ENCODE measurements around the gene LAX1.
"Not testable (repeated sequence)": the region's sequence is repeated elsewhere in the genome, so short reads cannot be mapped to it uniquely, and the experiment has no call there.

Gene LAX1

DNA sequence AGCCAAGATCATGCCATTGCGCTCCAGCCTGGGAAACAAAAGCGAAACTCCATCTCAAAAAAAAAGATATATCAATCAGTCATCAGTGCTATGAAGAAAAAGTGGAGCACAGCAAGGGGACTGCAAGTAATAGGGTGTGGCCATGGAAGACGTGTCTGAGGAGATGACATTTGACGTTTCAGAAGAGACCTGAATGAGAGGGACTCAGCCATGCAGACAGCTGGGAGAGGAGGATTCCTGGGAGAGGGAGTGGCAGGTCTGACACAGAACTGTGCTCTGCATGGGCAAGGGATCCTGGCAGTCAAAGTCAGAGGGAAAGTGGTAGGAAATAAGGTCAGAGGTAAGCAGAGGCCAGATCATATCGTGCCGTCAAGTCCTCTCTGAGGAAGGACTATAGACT lies 3.3 kb downstream of the LAX1 start:
- no peak for DNase-seq (ENCODE audit: low read depth in 2 of 2)

GRCh38 chr1:203769505-203770343 lies 4.7 kb downstream of the LAX1 start:
- DNase-seq (ENCODE audit: low read depth in 2 of 2): no peak

- DNase-seq (ENCODE audit: low read depth in 2 of 2): no peak
These were observed 6.9 kb downstream of the LAX1 start for GRCh38 chr1:203771901-203772301.

GRCh38 chr1:203772836-203773235 lies 7.9 kb downstream of the LAX1 start:
- DNase-seq (ENCODE audit: low read depth in 2 of 2): no peak

GRCh38 chr1:203776636-203777035 lies 11.7 kb downstream of the LAX1 start:
- DNase-seq (ENCODE audit: low read depth in 2 of 2): no peak

- DNase-seq (ENCODE audit: low read depth in 2 of 2): no peak
These were observed 12.6 kb downstream of the LAX1 start for GRCh38 chr1:203777596-203777995.

GRCh38 chr1:203778146-203778545 lies 13.2 kb downstream of the LAX1 start:
- DNase-seq (ENCODE audit: low read depth in 2 of 2): no peak

GRCh38 chr1:203778789-203779188 lies 13.8 kb downstream of the LAX1 start:
- no peak for DNase-seq (ENCODE audit: low read depth in 2 of 2)

- no peak for DNase-seq (ENCODE audit: low read depth in 2 of 2)
These were observed 17.0 kb downstream of the LAX1 start for GRCh38 chr1:203781962-203782361.

DNA sequence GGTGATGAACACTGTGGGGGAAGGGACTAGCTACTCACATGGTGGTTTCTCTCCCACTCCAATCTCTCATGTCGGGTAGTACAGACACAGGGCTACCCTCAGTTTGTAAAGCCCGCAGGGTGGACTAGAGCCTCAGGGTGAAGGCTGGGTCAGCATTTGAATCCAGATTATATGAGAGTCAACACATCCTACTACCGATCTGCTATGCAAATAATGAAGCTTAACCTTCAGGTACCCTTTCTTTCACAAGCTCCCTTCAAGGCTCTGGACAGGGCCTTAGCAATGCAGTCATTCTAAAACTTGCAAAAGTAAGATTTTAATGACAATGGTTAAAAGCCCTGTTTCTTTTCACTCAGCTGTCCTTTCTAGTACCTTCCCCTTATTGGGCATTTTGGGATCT lies 25.0 kb downstream of the LAX1 start:
- no peak for DNase-seq (ENCODE audit: low read depth in 2 of 2)

- DNase-seq (ENCODE audit: low read depth in 2 of 2): no peak
These were observed 26.5 kb downstream of the LAX1 start for GRCh38 chr1:203791498-203791897.

GRCh38 chr1:203792486-203792885 lies 27.5 kb downstream of the LAX1 start:
- no peak for DNase-seq (ENCODE audit: low read depth in 2 of 2)

DNA sequence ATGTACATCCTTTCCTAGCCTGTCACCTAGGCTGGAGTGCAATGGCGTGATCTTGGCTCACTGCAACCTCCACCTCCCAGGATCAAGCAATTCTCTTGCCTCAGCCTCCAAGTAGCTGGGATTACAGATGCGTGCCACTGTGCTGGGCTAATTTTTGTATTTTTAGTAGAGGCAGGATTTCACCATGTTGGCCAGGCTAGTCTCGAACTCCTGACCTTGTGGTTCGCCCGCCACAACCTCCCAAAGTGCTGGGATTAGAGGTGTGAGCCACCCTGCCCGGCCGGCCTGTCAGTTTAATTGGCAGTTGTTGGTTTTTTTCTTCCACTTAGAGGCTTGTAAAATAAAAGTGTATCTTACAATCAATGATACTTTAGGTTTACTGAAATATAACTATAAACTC lies 28.6 kb downstream of the LAX1 start:
- not testable (repeated sequence) for DNase-seq (ENCODE audit: low read depth in 2 of 2)

DNA sequence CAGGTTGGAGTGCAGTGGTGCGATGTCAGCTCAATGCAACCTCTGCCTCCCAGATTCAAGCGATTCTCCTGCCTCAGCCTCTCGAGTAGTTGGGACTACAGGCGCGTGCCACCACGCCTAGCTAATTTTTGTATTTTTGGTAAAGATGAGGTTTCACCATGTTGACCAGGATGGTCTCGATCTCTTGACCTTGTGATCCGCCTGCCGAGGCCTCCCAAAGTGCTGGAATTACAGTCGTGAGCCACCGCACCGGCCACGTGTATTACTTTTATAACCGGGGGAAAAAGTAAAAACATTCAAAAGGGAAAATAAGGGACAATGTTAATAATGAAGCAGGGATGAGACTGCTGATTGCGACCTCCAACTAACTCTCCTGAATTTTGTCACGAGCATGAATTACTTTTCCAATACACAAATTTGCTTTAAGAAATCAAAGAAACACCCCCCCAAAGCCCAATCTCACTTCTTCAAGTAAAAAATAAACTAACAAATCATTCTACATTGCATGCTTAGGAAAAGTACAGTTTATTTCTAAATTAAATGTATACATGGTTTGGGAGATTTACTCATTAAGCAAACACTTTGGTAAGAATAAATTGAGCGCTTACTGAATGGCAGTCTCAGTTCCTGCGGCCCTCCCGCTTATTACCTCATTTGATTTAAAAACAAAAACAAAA lies 29.9 kb downstream of the LAX1 start:
- DNase-seq (ENCODE audit: low read depth in 2 of 2): no peak

GRCh38 chr1:203795441-203796235 lies 30.7 kb downstream of the LAX1 start, which contains the start of the genes ZBED6 and ZC3H11A:
ZBED6 (plus strand) TSS chr1:203795623; CDS start chr1:203797523, 1,900 bp downstream.
ZC3H11A (plus strand) TSS chr1:203795623; CDS start chr1:203817071, 21,448 bp downstream.
- peak; percentile 95 to 96 for DNase-seq (ENCODE audit: low read depth in 2 of 2)

GRCh38 chr1:203796236-203796605 lies 31.2 kb downstream of the LAX1 start:
- DNase-seq (ENCODE audit: low read depth in 2 of 2): no peak

GRCh38 chr1:203797216-203797615 lies 32.2 kb downstream of the LAX1 start:
- no peak for DNase-seq (ENCODE audit: low read depth in 2 of 2)

DNA sequence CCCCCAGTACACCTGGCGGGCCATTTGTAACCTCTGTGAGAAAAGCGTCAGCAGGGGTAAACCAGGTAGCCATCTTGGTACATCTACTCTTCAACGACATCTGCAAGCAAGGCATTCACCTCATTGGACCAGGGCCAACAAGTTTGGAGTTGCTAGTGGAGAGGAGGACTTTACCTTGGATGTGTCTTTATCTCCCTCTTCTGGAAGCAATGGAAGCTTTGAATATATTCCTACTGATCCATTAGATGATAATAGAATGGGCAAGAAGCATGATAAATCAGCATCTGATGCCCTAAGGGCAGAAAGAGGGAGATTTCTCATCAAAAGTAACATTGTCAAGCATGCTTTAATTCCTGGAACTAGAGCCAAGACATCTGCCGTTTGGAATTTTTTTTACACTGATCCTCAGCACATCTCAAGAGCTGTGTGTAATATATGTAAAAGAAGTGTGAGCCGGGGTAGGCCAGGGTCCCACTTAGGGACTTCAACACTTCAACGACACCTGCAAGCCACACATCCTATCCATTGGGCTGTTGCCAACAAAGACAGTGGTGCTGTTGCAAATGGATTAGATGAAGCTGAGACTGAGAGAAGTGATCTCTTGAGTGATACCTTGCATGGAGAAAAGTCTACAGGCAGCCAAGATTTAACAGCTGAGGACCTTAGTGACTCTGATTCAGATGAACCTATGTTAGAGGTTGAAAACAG lies 33.1 kb downstream of the LAX1 start:
- DNase-seq (ENCODE audit: low read depth in 2 of 2): no peak

- DNase-seq (ENCODE audit: low read depth in 2 of 2): no peak
These were observed 34.2 kb downstream of the LAX1 start for GRCh38 chr1:203799157-203799556.

GRCh38 chr1:203799971-203800370 lies 35.0 kb downstream of the LAX1 start:
- DNase-seq (ENCODE audit: low read depth in 2 of 2): no peak

DNA sequence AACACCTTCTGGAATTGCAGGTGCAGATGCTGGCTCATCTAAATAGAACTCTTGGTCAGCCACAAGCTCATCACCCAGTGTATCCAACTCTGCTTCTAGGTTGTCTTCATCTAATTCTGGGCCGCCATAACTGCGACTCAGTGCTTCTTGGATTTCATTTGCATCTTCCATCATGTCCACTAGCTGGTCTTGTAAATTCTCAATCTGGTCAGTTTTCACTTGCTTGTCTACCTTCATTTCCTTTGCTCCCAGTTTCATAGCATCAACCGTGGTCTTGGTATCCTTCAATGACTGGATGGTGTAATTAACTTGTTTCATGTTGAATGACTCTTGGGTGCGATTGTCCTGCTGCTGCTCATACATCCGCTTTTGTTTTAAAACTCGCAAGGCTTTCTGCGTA lies 40.7 kb downstream of the LAX1 start:
- no peak for DNase-seq (ENCODE audit: low read depth in 2 of 2)

GRCh38 chr1:203807196-203807595 lies 42.2 kb downstream of the LAX1 start:
- no peak for DNase-seq (ENCODE audit: low read depth in 2 of 2)
